H7 (cell line): ENCODE data around the gene C12orf56. TPM values are rescaled to one million over a fixed set of nuclear protein-coding genes. Genes with fewer than 3 reads are reported as not detected.

Experiments used
- DNase-seq: peaks from one replicate; pipeline ENCODE4 v3.0.0; 2012
- H3K27me3 ChIP-seq: 2 replicates; pipeline ENCODE4 v1.6.0; 2011; ENCODE audit warnings: mild to moderate bottlenecking, low read length; ENCODE audit not compliant: control insufficient read depth, insufficient read depth
- H3K36me3 ChIP-seq: replicated peaks from 2 replicates; pipeline ENCODE4 v1.5.1; 2011; ENCODE audit warnings: low read length; ENCODE audit not compliant: control insufficient read depth, insufficient read depth
- H3K4me3 ChIP-seq: 2 replicates; pipeline ENCODE4 v1.5.1; 2011; ENCODE audit warnings: low read depth, mild to moderate bottlenecking, control low read depth, low read length, moderate library complexity; ENCODE audit not compliant: insufficient read depth
- total RNA-seq: library from RNA; depleted of rRNA; stranded (reverse); fragments of >200 nt; shearing (Covaris generic); gene quantifications from 2 replicates; pipeline ENCODE4 v1.2.3, GENCODE V29; 2014; rRNA removed

Gene C12orf56, protein sequence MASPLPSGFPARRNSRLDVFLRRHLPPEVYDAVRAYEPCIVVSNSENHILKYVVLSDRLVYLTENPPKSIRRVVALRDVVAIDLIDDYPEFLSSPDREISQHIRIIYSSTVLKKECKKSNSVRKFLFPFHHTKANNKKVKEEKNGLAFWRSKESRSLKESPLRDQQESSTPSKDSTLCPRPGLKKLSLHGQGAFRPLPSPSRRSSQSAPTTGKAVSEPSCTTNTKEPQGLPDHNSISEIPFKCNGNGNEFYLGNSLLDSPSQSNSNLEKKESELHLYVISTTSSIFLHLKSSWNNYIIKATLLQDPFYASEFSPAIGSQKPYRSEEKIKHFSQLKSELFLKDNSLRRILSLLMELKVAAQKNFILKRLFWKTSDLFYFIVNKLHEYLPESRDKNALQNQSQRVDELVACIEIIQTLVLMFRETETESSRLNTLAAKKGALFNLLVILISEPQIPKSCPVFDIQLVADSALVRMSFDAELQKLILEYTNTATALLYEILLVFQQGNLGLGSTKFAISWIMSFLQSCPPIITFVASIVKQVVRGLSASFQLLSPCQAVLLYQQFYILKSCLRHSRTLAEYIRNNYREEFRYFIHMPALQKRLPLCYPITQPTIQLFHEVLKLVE
- total RNA-seq: 1.4 and 1.8 TPM in 2 replicates

DNA sequence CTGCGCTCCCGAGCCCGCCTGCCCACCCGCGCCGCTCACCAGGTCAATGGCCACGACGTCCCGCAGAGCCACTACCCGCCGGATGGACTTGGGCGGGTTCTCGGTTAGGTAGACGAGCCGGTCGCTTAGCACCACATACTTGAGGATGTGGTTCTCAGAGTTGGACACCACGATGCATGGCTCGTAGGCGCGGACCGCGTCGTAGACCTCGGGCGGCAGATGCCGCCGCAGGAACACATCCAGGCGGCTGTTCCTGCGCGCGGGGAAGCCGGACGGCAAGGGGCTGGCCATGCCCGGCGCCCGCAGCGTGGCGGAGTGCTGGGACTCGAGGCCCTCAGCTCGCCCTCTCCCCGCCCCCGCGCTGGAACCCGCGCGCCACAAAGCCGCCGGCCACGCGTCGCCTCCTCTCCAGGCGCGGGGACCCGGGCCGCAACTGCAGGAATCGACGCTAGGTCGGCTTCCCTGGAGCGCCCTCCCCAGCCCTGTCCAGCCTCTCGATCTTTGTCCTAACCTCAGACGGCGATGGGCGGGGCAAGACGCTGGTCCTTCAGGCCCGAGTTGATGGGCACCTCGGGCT, at the start of gene C12orf56:
Gene C12orf56, minus strand, starts transcription at position 484 of the 577 bp plus-strand sequence. Its CDS starts 193 bp downstream, at position 291.
- H3K4me3 ChIP-seq: peak within 1 kb of the TSS; percentile 40; the same call in 1 of the 2 replicates
- DNase-seq: peak; percentile 59
- H3K27me3 ChIP-seq: peaks cover 2% of the 10 kb centered on the region; the same call in 1 of the 2 replicates
- H3K36me3 ChIP-seq: no peaks in the 10 kb centered on the region

DNA sequence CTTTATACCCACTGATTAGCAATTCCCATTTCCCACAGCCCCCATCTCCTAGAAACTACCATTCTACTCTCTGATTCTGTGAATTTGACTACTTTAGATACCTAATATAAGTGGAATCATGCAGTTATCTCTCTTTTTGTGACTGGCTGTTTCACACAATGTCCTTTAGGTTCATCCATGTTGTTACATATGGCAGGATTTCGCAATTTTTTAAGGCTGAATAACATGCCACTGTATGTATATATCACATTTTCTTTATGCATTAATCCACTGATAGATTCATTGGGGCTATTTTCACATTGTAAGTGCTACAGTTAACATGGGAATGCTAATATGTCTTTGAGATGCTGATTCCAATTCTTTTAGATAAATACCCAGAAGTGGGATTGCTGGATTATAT, 49.5 kb upstream of the C12orf56 start:
- Histone ChIP-seq H3K27me3 (no peaks in the 10 kb centered on the region), H3K36me3 (peaks cover 47% of the 10 kb centered on the region), H3K4me3 (no peak overlapping the region)
- no peak for DNase-seq

DNA sequence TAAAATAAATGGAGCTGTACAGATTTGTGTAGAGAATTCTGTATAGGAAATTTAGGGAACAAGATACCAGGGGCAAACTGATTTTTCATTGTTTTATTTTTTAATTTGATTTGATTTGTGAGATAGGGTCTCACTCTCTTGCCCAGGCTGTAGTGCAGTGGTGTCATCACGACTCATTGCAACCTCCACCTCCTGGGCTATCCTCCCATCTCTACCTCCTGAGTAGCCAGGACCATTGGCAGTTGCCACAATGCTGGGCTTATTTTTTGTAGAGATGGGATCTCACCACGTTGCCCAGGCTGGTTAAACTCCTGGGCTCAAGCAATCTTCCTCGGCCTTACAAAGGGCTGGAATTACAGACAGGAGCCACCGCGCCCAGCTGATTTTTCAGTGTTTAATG, 43.4 kb upstream of the C12orf56 start:
- H3K36me3 ChIP-seq: peaks cover 62% of the 10 kb centered on the region

DNA sequence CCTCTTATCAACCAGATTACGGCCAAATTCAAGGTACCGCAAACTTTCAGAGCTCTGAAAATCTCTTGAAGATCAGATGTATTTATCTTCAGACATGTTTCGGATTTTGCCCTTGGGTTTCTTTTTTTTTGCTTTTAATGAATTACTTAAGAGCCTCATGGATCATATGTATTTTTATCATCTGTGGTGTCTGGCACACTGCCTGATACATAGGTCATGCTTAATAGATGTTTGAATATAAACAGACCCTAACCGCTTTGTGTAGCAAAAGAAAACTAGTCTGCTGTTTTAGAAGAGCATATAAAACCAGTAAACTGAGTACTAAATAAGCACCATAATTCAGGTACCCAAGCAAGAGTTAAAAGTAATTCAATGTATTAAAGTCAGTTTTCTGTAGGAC, 41.2 kb upstream of the C12orf56 start:
- no peak for DNase-seq
- Histone ChIP-seq H3K4me3 (no peak overlapping the region), H3K36me3 (peaks cover 51% of the 10 kb centered on the region), H3K27me3 (no peaks in the 10 kb centered on the region)

More for the DNA sequence above, 43.4 kb upstream of the C12orf56 start:
- no peak for DNase-seq
- H3K27me3 ChIP-seq: no peaks in the 10 kb centered on the region
- H3K4me3 ChIP-seq: no peak overlapping the region

DNA sequence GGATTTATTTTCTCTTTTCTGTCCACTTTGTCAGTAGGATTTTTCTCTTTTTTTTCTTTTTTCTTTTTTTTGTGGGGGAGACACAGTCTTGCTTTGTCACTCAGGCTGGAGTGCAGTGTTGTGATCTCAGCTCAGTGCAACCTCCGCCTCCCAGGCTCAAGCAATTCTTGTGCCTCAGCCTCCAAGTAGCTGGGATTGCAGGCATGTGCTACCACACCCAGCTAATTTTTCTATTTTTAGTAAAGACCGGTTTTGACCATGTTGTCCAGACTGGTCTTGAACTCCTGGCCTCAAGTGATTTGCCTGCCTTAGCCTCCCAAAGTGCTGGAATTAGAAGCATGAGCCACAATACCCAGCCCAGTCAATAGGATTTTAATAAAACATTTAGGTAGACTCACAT, 40.3 kb upstream of the C12orf56 start:
- Histone ChIP-seq H3K27me3 (no peaks in the 10 kb centered on the region), H3K4me3 (no peak overlapping the region), H3K36me3 (peaks cover 49% of the 10 kb centered on the region)
- no peak for DNase-seq

DNA sequence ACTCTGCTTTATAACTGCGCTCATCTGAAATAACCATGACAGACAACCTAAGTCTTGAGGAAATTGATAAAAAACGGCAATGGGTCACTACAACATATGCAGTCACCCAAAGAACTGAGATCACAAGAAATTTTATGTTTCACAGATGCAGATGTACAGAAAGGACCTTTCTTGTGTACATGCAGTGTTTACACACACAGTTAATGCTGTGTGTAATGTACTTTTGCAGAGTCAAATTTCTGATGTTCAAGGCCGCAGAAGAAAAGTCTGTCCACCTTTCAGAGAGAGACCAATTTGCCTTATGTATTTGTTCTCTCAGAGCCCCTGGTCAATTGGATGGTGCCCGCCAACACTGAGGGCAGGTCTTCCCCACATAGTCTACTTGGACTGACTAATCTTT, 38.4 kb upstream of the C12orf56 start:
- H3K4me3 ChIP-seq: no peak overlapping the region
- H3K36me3 ChIP-seq: peaks cover 54% of the 10 kb centered on the region
- no peaks in the 10 kb centered on the region for H3K27me3 ChIP-seq
- DNase-seq: no peak

DNA sequence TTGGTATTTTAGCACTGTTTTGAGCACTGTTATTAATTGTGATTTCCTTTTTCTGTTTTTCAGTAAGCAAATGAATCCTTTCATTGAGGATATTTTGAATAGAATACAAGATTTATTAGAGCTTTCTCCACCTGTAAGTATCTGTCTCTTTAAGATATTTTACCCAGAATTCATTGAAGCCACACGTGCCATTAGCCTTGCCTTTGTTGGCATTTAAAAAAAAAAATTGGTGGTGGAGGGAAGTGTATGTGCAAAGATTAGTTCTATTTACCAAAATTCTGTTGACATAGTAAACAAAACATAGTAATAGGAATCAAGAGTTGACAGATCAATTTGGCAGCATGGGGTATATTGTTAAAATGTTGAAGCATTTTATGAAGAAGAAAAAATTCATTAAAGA, 37.4 kb upstream of the C12orf56 start:
- no peak for DNase-seq
- peaks cover 52% of the 10 kb centered on the region for H3K36me3 ChIP-seq
- no peaks in the 10 kb centered on the region for H3K27me3 ChIP-seq
- no peak overlapping the region for H3K4me3 ChIP-seq

DNA sequence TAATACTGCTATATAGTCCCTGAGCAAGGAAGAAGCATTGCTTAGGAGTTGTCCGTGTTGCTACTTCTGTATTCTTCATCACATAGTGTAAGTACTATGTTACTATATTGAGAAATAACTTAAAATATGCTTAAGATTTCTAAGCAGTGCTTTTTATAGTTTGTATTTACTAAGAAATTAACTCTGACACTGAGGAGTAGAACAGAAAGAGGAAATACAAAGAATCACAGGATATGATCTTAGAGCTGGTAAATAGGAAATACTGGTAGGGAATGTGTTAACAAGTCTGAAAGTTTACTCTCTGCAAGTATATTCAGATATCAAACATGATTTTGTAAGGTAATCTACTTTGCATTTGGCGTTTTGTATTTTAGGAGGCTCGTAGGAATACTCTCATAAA, 29.1 kb upstream of the C12orf56 start:
- H3K4me3 ChIP-seq: no peak overlapping the region
- peaks cover 54% of the 10 kb centered on the region for H3K36me3 ChIP-seq
- DNase-seq: no peak

DNA sequence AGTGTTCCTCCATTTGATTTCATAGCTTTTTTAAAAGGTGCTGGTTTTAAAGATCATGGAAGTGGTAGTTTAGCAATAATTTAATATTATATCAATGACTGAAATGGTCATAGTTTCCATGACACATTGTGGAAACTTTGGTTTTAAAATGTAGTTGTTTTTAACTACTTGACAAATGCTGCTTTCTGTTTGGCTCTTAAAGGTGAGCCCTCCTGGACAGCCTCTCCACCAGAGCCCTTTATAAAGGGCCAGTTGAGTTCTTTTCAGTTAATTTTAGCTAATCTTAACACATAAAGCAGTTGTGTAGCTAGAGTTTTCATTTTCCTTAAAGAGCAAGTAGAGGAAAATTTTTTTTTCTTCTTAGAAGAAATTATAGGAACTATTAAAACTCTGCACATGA, 27.7 kb upstream of the C12orf56 start:
- no peaks in the 10 kb centered on the region for H3K27me3 ChIP-seq
- DNase-seq: no peak
- H3K4me3 ChIP-seq: no peak overlapping the region
- H3K36me3 ChIP-seq: peaks cover 56% of the 10 kb centered on the region

More for the DNA sequence above, 29.1 kb upstream of the C12orf56 start:
- H3K27me3 ChIP-seq: no peaks in the 10 kb centered on the region

DNA sequence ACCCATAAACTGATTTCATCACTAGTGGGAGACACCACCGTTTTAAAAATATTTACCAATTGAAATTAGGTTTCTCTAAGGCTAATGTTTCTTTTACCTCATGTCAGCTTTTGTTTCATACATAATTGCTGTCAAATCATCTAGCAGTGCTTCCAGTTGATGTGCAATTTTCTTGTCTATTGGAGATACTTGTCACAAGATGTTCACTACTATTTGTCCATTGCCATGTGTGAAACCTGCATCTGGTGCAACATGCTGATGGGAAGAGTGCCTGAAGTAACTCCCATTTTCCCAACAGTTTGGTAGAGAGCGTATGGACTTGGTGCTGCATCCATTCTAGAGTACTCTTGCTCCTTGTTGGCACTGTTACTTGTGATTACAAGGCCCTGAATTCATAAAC, 23.3 kb upstream of the C12orf56 start:
- H3K36me3 ChIP-seq: peaks cover 50% of the 10 kb centered on the region
- no peak for DNase-seq
- H3K4me3 ChIP-seq: no peak overlapping the region
- no peaks in the 10 kb centered on the region for H3K27me3 ChIP-seq

DNA sequence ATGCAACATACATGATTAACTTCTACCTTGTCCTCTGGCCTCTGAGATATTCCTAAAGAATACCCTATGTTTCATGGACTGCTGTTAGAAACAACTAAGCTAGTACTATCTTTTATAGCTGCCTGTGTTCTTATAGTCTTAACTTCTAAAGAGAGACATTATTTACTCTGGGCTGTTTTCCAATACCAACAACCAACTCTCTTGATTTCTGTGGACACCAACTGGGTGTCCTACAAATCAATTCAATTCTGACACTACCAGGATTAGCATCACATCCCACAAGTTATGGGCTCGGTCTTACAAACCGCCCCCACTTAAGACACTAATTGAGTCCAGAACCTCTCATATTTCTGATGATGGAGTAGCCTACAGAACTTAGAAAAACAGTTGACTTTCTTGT, 21.9 kb upstream of the C12orf56 start:
- H3K4me3 ChIP-seq: no peak overlapping the region
- no peak for DNase-seq
- H3K36me3 ChIP-seq: peaks cover 42% of the 10 kb centered on the region
- no peaks in the 10 kb centered on the region for H3K27me3 ChIP-seq

DNA sequence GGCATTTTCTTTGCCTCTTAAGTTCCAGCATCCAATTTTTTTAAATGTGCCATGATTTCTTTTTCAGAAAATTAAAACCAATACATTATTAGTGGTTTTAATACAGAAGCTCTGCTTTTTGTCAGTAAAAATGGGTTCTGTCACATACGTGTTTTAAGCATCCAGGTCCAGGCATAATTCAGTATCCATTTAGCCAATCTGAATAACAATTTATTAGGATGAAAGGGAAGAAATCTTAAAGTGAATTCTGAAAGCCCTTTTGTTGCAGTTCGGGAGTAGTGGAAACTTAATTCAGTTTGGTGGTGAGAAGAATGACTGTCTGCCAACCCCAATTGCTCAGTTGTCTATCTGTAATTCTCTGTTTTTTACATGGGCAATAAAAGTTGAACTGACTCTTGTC, 20.9 kb upstream of the C12orf56 start:
- H3K36me3 ChIP-seq: peaks cover 33% of the 10 kb centered on the region
- DNase-seq: no peak
- no peaks in the 10 kb centered on the region for H3K27me3 ChIP-seq
- H3K4me3 ChIP-seq: no peak overlapping the region

DNA sequence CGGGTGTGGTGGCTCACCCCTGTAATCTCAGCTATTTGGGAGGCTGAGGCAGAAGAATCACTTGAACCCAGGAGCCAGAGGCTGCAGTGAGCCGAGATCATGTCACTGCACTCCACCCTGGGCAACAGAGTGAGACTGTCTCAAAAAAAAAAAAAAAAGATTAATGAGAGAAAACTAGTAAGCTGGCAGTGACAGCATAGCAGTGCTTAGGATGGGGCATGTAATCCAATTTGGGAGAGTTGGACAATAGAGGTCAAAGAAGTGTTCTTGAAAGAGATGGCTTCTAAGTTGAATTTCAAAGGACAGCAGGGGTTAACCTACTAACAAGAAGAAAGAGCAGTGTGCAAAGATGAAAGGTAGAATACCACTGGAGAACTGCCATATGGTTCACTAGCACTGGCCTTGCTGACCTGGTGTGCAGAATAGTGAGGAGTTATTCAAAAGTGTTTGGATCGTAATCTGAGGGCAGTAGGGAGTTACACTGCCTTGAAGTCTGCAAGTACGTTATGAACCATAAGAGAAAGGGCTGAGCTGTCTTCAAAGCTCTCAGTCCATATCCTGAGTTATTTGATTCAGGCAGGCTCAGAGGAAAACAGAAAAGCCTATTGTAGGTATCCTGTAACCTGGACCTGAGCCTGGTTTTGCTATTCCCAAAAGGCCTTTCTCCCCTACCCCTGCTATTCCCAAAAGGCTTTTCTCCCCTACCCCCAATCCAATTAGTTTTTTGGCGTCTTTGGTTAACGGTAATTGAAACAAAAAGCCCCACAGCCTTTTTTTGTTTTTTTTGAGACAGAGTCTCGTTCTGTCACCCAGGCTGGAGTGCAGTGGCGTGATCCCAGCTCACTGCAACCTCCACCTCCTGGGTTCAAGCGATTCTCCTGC, 17.0 kb upstream of the C12orf56 start:
- no peaks in the 10 kb centered on the region for H3K27me3 ChIP-seq
- no peak overlapping the region for H3K4me3 ChIP-seq
- no peak for DNase-seq
- peaks cover 8% of the 10 kb centered on the region for H3K36me3 ChIP-seq
